Stimulated activated CD8-positive, alpha-beta memory T cell treated with anti-CD3 and anti-CD28 coated beads, Interleukin-7, amount 100 ng/mL, for 48 hours (primary cell): Measurements from ENCODE around the gene DCTN1.
"Not testable (repeated sequence)": the region's sequence is repeated elsewhere in the genome, so short reads cannot be mapped to it uniquely, and the experiment has no call there.

ENCODE experiments used
- DNase-seq, 2 donors: peaks; one replicate each; pipeline ENCODE4 v3.0.0-alpha.2; 2020; ENCODE audit warnings: low read depth in 1 of 2; ENCODE audit errors: extremely low read depth in 1 of 2

Gene DCTN1

GRCh38 chr2:74379851-74380789 lies at the start of gene DCTN1:
Gene DCTN1 (minus strand): TSS chr2:74380311. CDS start chr2:74380037, 274 bp downstream.
- no peak for DNase-seq

DNA sequence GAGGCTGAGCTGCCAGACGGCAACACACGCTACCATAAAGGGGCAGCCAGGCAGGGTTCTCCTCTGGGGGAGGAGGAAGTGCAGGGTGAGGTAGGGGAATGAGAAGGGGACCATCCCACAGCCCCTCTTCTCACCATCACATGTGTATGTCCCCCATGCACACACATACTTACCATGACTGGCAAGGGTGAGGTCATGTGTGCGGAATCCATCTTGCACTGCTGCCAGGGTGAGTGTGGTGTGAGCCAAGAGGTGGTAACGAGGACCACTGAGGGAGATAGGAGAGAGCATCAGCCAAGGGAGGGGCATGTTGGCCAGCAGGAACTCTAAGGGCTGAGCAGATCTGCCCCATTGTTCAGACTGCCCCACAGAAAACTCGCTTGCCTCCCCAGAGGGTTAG lies 48.6 kb upstream of the DCTN1 start:
- no peak for DNase-seq

DNA sequence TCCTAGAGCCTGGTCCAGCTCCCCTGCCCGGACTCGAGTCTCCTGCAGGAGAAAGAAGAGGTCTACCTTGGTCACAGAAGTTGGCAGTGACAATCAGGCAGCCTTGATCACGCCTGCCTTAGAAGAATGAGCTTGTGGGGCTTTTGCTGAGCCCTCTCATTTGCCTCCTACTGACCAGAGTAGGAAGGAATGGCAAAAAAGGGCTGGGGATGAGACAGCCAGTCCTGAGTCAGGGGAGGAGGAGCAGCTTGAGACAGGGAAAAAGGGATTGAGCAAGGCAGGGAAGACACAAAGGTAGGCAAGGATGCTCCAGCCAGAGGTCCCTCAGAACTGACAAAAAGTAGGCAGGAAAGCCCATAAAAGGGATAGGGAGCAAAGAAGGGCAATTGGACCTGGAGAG lies 47.4 kb upstream of the DCTN1 start:
- no peak for DNase-seq

DNA sequence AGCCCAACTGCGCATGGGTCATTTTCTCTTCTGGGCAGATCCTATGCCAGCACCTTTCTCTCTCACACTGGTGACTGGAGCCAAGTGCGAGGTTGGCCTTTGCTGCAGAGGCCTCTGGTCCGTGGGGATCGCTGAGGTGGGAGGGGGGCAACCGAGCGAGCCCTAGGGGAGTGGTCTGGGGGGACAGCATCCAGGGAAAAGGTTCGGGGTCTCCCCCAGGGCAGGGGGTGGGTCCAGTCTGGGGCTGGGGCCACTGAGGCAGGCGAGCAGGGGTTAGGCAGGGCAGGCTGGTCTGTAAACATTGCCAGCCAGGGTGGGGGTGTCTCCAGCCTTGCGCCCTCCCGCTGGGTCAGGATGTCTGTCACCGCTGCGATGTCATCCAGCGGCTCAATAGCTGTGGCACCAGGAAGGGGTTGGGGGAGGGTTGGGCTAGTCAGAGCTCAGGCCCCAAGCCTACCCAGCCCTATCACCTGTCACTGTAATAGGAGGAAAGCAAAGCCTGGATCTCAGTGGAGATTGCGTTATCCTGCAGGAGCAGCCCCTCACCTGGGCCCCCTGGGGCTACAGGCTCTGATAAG lies 46.2 kb upstream of the DCTN1 start:
- no peak for DNase-seq

- no peak for DNase-seq
Observed at GRCh38 chr2:74425523-74425922, 45.4 kb upstream of the DCTN1 start.

DNA sequence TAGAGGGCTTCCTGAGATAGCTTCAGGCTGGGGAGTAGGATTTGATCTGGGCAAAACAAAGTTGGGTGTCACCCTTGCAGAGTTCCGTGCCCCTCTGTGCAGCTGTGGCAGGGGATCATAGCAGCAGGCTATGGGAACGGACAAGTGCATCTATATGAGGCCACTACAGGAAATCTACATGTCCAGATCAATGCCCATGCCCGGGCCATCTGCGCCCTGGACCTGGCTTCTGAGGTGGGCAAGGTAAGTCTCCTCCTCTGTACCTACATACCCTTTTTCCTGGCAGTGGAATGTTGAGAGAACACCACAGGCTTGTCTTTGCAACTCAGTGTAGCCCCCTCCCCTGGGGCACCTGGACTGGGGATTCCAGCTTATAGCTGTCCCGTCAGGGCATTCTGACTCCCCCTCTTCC lies 44.9 kb upstream of the DCTN1 start:
- no peak for DNase-seq

DNA sequence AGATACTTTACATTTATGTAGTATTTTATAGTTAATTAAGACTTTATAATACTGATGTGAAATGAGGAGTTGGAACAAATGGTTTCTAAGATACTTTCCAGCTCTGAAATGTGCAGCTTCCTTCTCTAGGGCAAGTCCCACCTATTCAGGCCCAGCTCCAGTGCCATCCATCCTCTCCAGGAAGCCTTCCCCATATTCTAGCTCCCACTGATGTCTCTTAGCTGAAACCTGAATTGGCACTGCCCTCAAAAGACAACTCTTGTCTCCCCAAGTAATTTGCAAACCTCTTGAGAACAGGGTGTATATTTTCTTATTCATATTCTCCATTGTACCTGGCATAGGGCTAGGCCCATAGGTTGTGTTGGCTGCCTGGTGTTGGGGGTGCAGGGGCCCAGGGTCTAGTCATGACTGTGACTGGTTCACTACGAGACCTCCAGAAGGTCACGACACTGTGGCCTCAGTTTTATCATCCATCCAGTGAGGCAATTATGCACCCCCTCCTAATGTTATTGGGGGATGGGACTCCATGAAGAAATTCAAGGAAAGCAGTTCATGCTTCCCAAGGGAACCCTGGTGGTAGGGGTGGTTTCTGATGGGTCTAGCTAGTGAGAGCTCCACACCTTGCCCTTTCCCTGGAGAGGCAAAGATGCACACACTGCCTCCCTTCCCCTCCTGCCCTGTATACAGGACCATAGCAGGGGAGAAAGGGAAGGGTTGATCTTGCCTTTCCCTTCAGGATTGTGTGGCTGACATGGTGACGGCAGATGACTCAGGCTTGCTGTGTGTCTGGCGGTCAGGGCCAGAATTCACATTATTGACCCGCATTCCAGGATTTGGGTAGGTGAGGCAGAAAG lies 44.3 kb upstream of the DCTN1 start:
- no peak for DNase-seq

DNA sequence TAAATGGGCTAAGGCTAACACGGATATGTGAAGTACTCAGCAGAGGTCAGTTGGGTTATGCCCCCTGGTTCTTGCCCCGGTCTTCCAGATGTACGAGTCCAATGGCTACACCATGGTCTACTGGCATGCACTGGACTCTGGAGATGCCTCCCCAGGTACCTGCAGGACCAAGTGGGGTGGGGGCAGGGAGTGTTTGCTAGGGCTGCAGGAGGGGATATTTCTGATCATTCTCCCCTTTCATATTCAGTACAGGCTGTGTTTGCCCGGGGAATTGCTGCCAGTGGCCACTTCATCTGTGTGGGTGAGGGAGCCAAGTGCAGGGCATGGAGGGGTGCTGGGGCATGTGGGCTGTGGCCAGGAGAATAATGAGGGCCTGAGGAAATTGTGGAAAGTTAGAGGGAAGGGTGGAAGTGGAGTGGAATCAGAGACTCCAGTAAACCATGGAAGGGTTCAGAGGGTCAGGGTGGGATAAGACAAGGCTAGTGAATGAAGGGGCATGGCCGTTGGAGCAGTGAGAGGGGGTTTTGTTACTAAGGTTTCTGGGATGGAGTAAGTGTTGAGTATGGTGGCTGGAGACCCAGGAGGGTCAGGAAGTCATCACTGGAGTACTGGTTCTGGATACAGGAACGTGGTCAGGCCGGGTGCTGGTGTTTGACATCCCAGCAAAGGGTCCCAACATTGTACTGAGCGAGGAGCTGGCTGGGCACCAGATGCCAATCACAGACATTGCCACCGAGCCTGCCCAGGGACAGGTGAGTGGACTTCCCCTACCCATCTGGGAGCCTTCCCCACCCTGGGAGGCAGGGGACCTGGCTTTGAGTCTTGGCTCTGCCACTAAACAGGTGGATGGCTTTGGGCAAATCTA lies 43.4 kb upstream of the DCTN1 start:
- DNase-seq = no peak

DNA sequence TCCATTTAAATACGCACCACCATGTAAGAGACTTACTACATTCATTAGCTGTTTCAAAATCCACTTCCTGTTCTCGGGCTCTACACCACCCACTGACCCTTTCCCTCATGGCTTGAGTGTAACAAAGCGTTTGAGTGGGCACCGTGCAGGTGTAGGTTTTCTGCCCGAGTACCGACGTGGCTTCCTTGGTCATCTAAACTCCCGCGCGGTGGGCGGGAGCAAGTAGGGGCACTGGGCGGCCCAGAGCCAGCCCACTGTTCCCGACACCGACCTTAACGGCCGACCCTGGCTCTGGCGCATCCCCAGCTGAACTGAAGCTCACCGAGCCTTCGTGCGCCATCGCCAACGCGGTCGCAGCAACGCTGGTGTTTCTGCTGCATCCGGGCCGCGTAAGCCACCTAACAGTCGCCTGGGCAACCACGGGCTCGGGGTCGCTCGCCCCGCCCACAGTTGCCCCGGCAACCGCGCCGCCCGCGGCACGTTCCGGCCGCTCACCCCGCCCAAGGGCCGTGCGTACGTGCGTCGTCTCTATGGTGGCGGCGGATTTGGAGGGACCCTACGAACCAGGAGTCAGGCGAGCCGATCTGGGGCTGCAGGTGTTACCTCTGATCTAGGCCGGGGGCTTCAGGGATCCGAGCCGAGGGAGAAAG lies 41.2 kb upstream of the DCTN1 start, which contains the start of the genes C2orf81 and WDR54:
C2orf81 (minus strand) TSS at position 399 of the 650 bp plus-strand sequence; CDS start at position 340, 59 bp downstream.
WDR54 (plus strand) TSS at position 510 of the 650 bp plus-strand sequence. CDS start 424 bp downstream, outside the sequence.
- DNase-seq = peak; percentile 91 to 94

GRCh38 chr2:74420443-74421103 lies 40.5 kb upstream of the DCTN1 start:
- DNase-seq = not testable (repeated sequence)

DNA sequence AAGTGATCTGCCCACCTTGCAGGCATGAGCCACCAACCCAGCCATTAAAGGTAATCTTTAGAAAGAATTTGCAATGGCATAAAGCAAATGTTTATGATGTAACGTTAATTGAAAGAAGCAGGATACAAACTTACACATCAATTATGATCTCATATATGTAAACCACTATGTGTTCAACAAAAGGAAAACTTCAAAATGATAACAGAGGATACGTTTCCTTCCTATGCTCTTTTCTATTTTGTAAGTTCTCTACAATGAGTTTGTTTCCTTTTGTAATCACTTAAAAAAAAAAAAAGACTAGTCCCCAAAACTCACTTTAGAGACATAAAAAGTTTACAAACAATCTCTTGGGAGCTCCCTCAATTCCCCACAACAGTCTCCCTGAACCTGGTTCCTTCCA lies 39.9 kb upstream of the DCTN1 start:
- no peak for DNase-seq

GRCh38 chr2:74419345-74419744 lies 39.2 kb upstream of the DCTN1 start:
- no peak for DNase-seq

DNA sequence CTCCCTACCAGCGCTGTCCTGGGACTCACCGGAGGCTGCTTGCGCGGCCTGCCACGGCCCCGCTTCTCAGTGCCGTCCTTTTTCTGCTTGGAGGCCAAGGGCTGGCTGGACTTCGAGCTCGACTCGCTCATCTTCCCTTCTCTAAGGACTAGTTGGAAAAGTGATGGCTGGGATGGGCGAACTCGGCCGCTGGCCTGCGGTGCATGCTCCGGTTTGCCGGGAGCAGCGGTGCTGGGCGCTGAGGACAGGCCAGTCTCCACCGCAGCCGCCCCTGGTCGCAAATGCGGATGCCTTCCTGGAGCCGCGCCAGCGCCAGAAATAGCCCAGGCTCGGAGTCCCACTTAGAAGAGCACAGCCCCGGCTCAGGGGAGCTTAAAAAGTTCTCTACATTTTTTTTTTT lies 38.2 kb upstream of the DCTN1 start:
- DNase-seq = no peak

- no peak for DNase-seq
Observed at GRCh38 chr2:74417763-74418162, 37.7 kb upstream of the DCTN1 start.

DNA sequence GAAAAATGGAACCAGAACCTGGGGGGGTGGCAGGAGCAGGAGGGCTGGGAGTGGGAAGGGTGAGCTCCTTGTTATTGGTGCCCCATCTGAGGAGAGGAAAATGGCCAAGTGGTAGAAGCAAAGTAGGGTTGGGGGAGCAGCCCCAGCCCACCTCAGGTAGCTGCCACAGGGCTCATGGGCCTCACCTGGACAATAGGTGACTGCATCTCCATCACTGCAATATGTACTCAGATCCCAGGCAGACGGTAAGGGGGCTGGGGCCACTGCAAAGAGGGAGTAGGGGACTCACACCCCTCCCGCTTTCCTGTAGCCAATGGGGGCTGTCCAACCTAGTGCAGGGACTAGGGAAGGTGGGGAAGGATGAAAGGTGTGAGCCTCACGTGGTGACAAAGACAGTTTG lies 37.1 kb upstream of the DCTN1 start:
- no peak for DNase-seq

GRCh38 chr2:74416778-74417177 lies 36.7 kb upstream of the DCTN1 start:
- no peak for DNase-seq

DNA sequence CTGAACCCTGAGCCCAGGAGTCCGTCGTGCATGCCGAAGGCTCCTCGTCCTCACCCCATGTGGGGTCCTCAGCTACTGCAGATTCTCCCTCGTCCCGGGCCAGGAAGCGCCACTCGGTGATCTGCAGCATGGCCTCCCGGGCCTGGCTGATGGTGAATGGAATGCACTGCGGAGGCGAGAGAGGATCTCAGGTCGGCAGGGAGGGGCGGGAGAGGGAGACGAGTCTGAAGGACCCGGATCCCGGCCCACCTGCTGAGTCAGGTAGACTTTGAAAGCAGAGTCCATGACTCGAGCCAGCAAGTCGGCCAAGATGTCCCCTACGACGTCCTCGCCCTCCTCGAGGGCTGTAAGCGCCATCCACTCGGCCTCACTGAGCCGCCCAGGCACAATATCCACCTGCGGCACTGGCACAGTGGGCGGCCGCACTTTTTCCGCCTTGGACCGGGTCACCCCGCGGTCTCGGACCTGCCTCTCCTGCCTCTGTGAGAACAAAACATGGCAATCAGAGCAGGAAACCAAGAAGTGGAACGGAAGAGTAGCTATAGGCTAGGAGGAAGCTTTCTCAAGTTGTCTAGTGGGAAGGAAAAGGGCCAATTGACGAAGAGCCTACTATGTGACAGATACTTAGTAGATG lies 35.8 kb upstream of the DCTN1 start:
- no peak for DNase-seq

- DNase-seq = no peak
Observed at GRCh38 chr2:74414881-74415761, 35.0 kb upstream of the DCTN1 start.
